ENCODE results near the gene CAMK1D. TPM values are rescaled to one million over a fixed set of nuclear protein-coding genes. Genes with fewer than 3 reads are reported as not detected.
"Not testable (repeated sequence)": the region's sequence is repeated elsewhere in the genome, so short reads cannot be mapped to it uniquely, and the experiment has no call there.

CAMK1D gene
- total RNA-seq, 1 donor from 2014 or later: 6.5 TPM

GRCh38 chr10:12807096-12807755 is 457.9 kb downstream of the CAMK1D start:
- H3K27ac Mint-ChIP-seq (ENCODE audit: unreplicated experiment): peak overlapping the region; percentile 81
- H3K36me3 Mint-ChIP-seq (ENCODE audit: low read depth): no peaks in the 10 kb centered on the region
- H3K27me3 Mint-ChIP-seq (ENCODE audit: low read depth): no peaks in the 10 kb centered on the region

GRCh38 chr10:12808014-12808613 is 458.8 kb downstream of the CAMK1D start:
- Mint-ChIP-seq H3K4me3 (no peak overlapping the region), H3K27ac (ENCODE audit: unreplicated experiment) (no peak overlapping the region), H3K36me3 (ENCODE audit: low read depth) (peaks cover under 1% of the 10 kb centered on the region), H3K27me3 (ENCODE audit: low read depth) (no peaks in the 10 kb centered on the region), H3K9me3 (no peaks in the 10 kb centered on the region), H3K4me1 (no peaks in the 10 kb centered on the region)
- no peak for DNase-seq (ENCODE audit: low read depth, low spot score)
- no peak for TF ChIP-seq CTCF (conservative IDR thresholded peaks at IDR 0.05)

More at GRCh38 chr10:12807096-12807755, 457.9 kb downstream of the CAMK1D start:
- H3K4me3 Mint-ChIP-seq: no peak overlapping the region
- H3K9me3 Mint-ChIP-seq: no peaks in the 10 kb centered on the region
- no peak for DNase-seq (ENCODE audit: low read depth, low spot score)
- TF ChIP-seq CTCF (conservative IDR thresholded peaks at IDR 0.05): no peak
- H3K4me1 Mint-ChIP-seq: no peaks in the 10 kb centered on the region

- H3K4me1 Mint-ChIP-seq; DNase-seq (ENCODE audit: low read depth, low spot score); H3K9me3 Mint-ChIP-seq; H3K27ac Mint-ChIP-seq (ENCODE audit: unreplicated experiment); H3K36me3 Mint-ChIP-seq (ENCODE audit: low read depth); H3K4me3 Mint-ChIP-seq; H3K27me3 Mint-ChIP-seq (ENCODE audit: low read depth): not testable (repeated sequence)
- TF ChIP-seq CTCF (conservative IDR thresholded peaks at IDR 0.05): peak; percentile 45
Measured at GRCh38 chr10:12810046-12810445, 460.7 kb downstream of the CAMK1D start.

GRCh38 chr10:12811826-12812225 is 462.5 kb downstream of the CAMK1D start:
- peaks cover 4% of the 10 kb centered on the region for H3K36me3 Mint-ChIP-seq (ENCODE audit: low read depth)
- no peaks in the 10 kb centered on the region for H3K27me3 Mint-ChIP-seq (ENCODE audit: low read depth)
- TF ChIP-seq CTCF (conservative IDR thresholded peaks at IDR 0.05): no peak
- no peak for DNase-seq (ENCODE audit: low read depth, low spot score)
- no peak overlapping the region for H3K27ac Mint-ChIP-seq (ENCODE audit: unreplicated experiment)
- no peak overlapping the region for H3K4me3 Mint-ChIP-seq
- H3K4me1 Mint-ChIP-seq: no peaks in the 10 kb centered on the region
- H3K9me3 Mint-ChIP-seq: no peaks in the 10 kb centered on the region

- no peaks in the 10 kb centered on the region for H3K9me3 Mint-ChIP-seq
- no peak for DNase-seq (ENCODE audit: low read depth, low spot score)
- no peak overlapping the region for H3K4me3 Mint-ChIP-seq
- no peak for TF ChIP-seq CTCF (conservative IDR thresholded peaks at IDR 0.05)
- no peaks in the 10 kb centered on the region for H3K4me1 Mint-ChIP-seq
- no peak overlapping the region for H3K27ac Mint-ChIP-seq (ENCODE audit: unreplicated experiment)
- no peaks in the 10 kb centered on the region for H3K27me3 Mint-ChIP-seq (ENCODE audit: low read depth)
- H3K36me3 Mint-ChIP-seq (ENCODE audit: low read depth): peaks cover 4% of the 10 kb centered on the region
Measured at GRCh38 chr10:12812571-12812970, 463.2 kb downstream of the CAMK1D start.

Measured in neural crest cell (in vitro differentiated cells).